HG03575 (cell line): Measurements from ENCODE around the gene SLC26A2.
"Not testable (repeated sequence)": the region's sequence is repeated elsewhere in the genome, so short reads cannot be mapped to it uniquely, and the experiment has no call there.

ENCODE experiments used
- ATAC-seq: cut with Tn5 transposase; IDR thresholded peaks from one replicate; pipeline ENCODE4 v1.9.1; 2021; ENCODE audit not compliant: unreplicated experiment, insufficient number of reproducible peaks, low FRiP score; ENCODE audit errors: extremely low read depth

SLC26A2 gene

GRCh38 chr5:150022158-150022531 lies 61.6 kb downstream of the SLC26A2 start:
- no peak for ATAC-seq

GRCh38 chr5:150022681-150023080 lies 62.1 kb downstream of the SLC26A2 start:
- ATAC-seq, result no peak

- ATAC-seq, result no peak
Measured at GRCh38 chr5:150023136-150023535, 62.6 kb downstream of the SLC26A2 start.

GRCh38 chr5:150024346-150024984 lies 63.9 kb downstream of the SLC26A2 start:
- ATAC-seq, result no peak

GRCh38 chr5:150026682-150027172 lies 66.2 kb downstream of the SLC26A2 start:
- ATAC-seq, result no peak

- not testable (repeated sequence) for ATAC-seq
Measured at GRCh38 chr5:150028047-150028446, 67.5 kb downstream of the SLC26A2 start.

- no peak for ATAC-seq
Measured at GRCh38 chr5:150033334-150033733, 72.8 kb downstream of the SLC26A2 start.

- ATAC-seq, result no peak
Measured at GRCh38 chr5:150034662-150035061, 74.1 kb downstream of the SLC26A2 start.

- ATAC-seq, result no peak
Measured at GRCh38 chr5:150035139-150035895, 74.8 kb downstream of the SLC26A2 start.

- ATAC-seq, result no peak
Measured at GRCh38 chr5:150036513-150036912, 76.0 kb downstream of the SLC26A2 start.
